GM12878 (cell line): ENCODE measurements around the gene RADIL. TPM values are rescaled to one million over a fixed set of nuclear protein-coding genes. Genes with fewer than 3 reads are reported as not detected.

Source experiments
- ATAC-seq: fragments of 200-7000 bp; cut with Tn5 transposase; 3 replicates; pipeline ENCODE4 v1.9.1; 2020; ENCODE audit warnings: mild to moderate bottlenecking, moderate library complexity
- BruUV-seq: library from RNA; stranded (reverse); fragments of 400-500 nt; replicated peaks from 2 replicates; lab custom pipeline; 2021; lab: Mats Ljungman, UMichigan
- CTCF ChIA-PET: fragments of 300-600 bp; sonication (Branson Sonifier 250); formaldehyde crosslinking; extraction: SDS; loops from one replicate; lab custom pipeline; 2021; ENCODE audit warnings: inconsistent platforms; lab: Yijun Ruan, JAX
- POLR2A ChIA-PET: fragments of 350-600 bp; formaldehyde crosslinking; extraction: SDS; loops from one replicate; lab custom pipeline; 2021; ENCODE audit warnings: inconsistent platforms; lab: Charles Lee
- RAD21 ChIA-PET: fragments of 300-600 bp; sonication (Branson Sonifier 250); formaldehyde crosslinking; loops from one replicate; lab custom pipeline; 2023; ENCODE audit warnings: antibody characterized with exemption; ENCODE audit not compliant: unreplicated experiment; lab: Charles Lee
- SMC1A ChIA-PET: fragments of 300-600 bp; sonication (Branson Sonifier 250); formaldehyde crosslinking; loops from one replicate; lab custom pipeline; 2023; ENCODE audit not compliant: unreplicated experiment, uncharacterized antibody; lab: Charles Lee
- DNase-seq: peaks from one replicate; pipeline ENCODE4 v3.0.0-alpha.2; 2011; ENCODE audit warnings: low read depth, low spot score
- FAIRE-seq: peaks from 3 replicates; lab custom pipeline; 2011; peaks lifted over from hg19 to GRCh38; lab: Jason Lieb, UNC
- H2AFZ ChIP-seq: 2 replicates; pipeline ENCODE4 v1.6.0; 2011; ENCODE audit warnings: low read depth, low read length, control low read depth; ENCODE audit not compliant: control insufficient read depth
- H3K27ac ChIP-seq: 2 replicates; pipeline ENCODE4 v1.5.1; 2011; ENCODE audit warnings: control low read depth; ENCODE audit not compliant: control insufficient read depth, insufficient read depth
- H3K27me3 ChIP-seq, 2 experiments: replicated peaks in 1 of 2; 2 replicates each; pipeline versions ENCODE4 v1.6.0 to v1.6.1; 2011; ENCODE audit warnings: low read length in 1 of 2; ENCODE audit not compliant: control insufficient read depth in 2 of 2, insufficient read depth in 2 of 2
- H3K36me3 ChIP-seq, 2 experiments: 2 replicates each; pipeline ENCODE4 v1.5.1; 2011; ENCODE audit warnings: low read length in 1 of 2; ENCODE audit not compliant: control insufficient read depth in 2 of 2, insufficient read depth in 2 of 2
- H3K4me1 ChIP-seq: 2 replicates; pipeline ENCODE4 v1.6.1; 2011; ENCODE audit warnings: mild to moderate bottlenecking, low read length, moderate library complexity, mixed read lengths; ENCODE audit not compliant: control insufficient read depth, insufficient read depth
- H3K4me2 ChIP-seq: 2 replicates; pipeline ENCODE4 v1.6.0; 2011; ENCODE audit warnings: control low read depth; ENCODE audit not compliant: control insufficient read depth, insufficient read depth
- H3K4me3 ChIP-seq: fragments of 200-600 bp; sonication (generic); 2 replicates; pipeline ENCODE4 v1.5.1; 2016
- H3K79me2 ChIP-seq: 2 replicates; pipeline ENCODE4 v1.6.0; 2011; ENCODE audit warnings: low read length; ENCODE audit not compliant: control insufficient read depth, insufficient read depth
- H3K9ac ChIP-seq: 2 replicates; pipeline ENCODE4 v1.8.0; 2011; ENCODE audit warnings: low read length, control low read depth, mixed read lengths; ENCODE audit not compliant: control insufficient read depth, insufficient read depth
- H3K9me3 ChIP-seq: replicated peaks from 3 replicates; pipeline ENCODE4 v1.5.1; 2011; ENCODE audit warnings: mild to moderate bottlenecking, low read length; ENCODE audit not compliant: control insufficient read depth, insufficient read depth
- H4K20me1 ChIP-seq: 2 replicates; pipeline ENCODE4 v1.6.0; 2011; ENCODE audit not compliant: control insufficient read depth, insufficient read depth
- CBX3 ChIP-seq: fragments of 200-600 bp; sonication (generic); IDR thresholded peaks from 2 replicates; pipeline ENCODE4 v1.6.1; 2016; ENCODE audit warnings: low read depth, borderline replicate concordance
- CEBPZ ChIP-seq: fragments of 150-350 bp; IDR thresholded peaks from 2 replicates; pipeline ENCODE4 v1.6.1; 2016; ENCODE audit warnings: low read depth, low read length
- EZH2 ChIP-seq: IDR thresholded peaks from 2 replicates; pipeline ENCODE4 v1.6.1; 2012; ENCODE audit warnings: low read depth, mild to moderate bottlenecking, control low read depth, inconsistent platforms, low read length, borderline replicate concordance; ENCODE audit not compliant: control insufficient read depth
- KDM1A ChIP-seq: fragments of 200-600 bp; sonication (generic); IDR thresholded peaks from 2 replicates; pipeline ENCODE4 v1.6.1; 2016; ENCODE audit warnings: borderline replicate concordance
- NFXL1 ChIP-seq: fragments of 450-650 bp; IDR thresholded peaks from 2 replicates; pipeline ENCODE4 v1.6.1; 2017; ENCODE audit warnings: antibody characterized with exemption, mild to moderate bottlenecking, borderline replicate concordance
- ZBTB40 ChIP-seq: fragments of 450-650 bp; IDR thresholded peaks from 2 replicates; pipeline ENCODE4 v1.6.1; 2016; ENCODE audit warnings: mild to moderate bottlenecking, moderate library complexity, borderline replicate concordance
- WGBS: methylation state at CpG from one replicate; pipeline ENCODE4 v1.1.6; 2016; ENCODE audit warnings: low lambda C conversion rate; ENCODE audit not compliant: insufficient replicate concordance, insufficient coverage; ENCODE audit errors: missing lambda C conversion rate; 5-methylcytosine and 5-hydroxymethylcytosine counted together
- in situ Hi-C: fragments of 300-500 bp; cut with MboI; formaldehyde crosslinking; loops from 9 replicates; pipeline ENCODE4 v1.14.3; 2018; ENCODE audit warnings: mixed read lengths
- intact Hi-C: fragments of 100-400 bp; cut with micrococcal nuclease; formaldehyde crosslinking; loops from one replicate; pipeline ENCODE4 v1.14.2; 2022; ENCODE audit not compliant: unreplicated experiment
- polyA plus RNA-seq, 11 experiments: library from polyadenylated mRNA; depleted of rRNA in 4 of 11; unstranded in 6 of 11; stranded (reverse) in 5 of 11; fragments of >200 nt; fragmentation: Nextera tagmentation in 4 of 11; fragmentation: Illumina TruSeq in 1 of 11; extraction: Ambion mirVana in 4 of 11; extraction: Trizol in 1 of 11; gene quantifications; 1 replicate in 1 of 11; 2 replicates in 10 of 11; pipeline versions ENCODE4 v1.2.1 to v1.2.3, GENCODE V29; 2011 to 2016; ENCODE audit warnings: inconsistent platforms in 2 of 11, missing spikeins in 2 of 11, low read depth in 1 of 11
- total RNA-seq, 4 experiments: library from RNA; depleted of rRNA in 3 of 4; stranded (reverse); fragments of >200 nt in 3 of 4; fragmentation: Illumina TruSeq in 1 of 4; extraction: Trizol in 1 of 4; gene quantifications; 2 replicates each; pipeline versions ENCODE4 v1.2.1 to v1.2.3, GENCODE V29; 2013 to 2021
- TF ChIP-seq, protein P1 (sequence below): IDR thresholded peaks from 2 replicates; pipeline ENCODE4 v1.6.1; 2012; ENCODE audit warnings: improper control_type of control experiment, low read depth, low read length; ENCODE audit not compliant: insufficient replicate concordance

RADIL gene
- total and polyA plus RNA-seq, 10 of the 15 experiments (the other 5 are each of a cell fraction or from before 2014, with no cell fraction given) = 0.05 to 0.06 TPM; not detected in 8

DNA sequence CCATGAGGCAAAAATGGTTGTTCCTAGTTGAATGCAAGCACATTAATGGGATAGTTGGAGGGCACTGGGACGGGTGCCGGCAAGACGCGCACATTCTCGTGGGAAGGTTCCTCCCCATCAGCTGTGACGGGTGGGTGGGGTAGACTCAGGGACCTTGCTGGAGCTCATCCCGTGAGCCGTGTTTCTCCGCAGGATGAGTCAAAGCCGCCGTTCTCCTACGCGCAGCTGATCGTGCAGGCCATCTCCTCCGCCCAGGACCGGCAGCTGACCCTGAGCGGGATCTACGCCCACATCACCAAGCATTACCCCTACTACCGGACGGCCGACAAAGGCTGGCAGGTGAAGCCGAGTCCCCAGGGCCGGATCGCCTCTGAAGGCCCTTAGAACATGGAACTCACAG lies 128.5 kb downstream of the RADIL start (continued):
- TF ChIP-seq, protein P1, sequence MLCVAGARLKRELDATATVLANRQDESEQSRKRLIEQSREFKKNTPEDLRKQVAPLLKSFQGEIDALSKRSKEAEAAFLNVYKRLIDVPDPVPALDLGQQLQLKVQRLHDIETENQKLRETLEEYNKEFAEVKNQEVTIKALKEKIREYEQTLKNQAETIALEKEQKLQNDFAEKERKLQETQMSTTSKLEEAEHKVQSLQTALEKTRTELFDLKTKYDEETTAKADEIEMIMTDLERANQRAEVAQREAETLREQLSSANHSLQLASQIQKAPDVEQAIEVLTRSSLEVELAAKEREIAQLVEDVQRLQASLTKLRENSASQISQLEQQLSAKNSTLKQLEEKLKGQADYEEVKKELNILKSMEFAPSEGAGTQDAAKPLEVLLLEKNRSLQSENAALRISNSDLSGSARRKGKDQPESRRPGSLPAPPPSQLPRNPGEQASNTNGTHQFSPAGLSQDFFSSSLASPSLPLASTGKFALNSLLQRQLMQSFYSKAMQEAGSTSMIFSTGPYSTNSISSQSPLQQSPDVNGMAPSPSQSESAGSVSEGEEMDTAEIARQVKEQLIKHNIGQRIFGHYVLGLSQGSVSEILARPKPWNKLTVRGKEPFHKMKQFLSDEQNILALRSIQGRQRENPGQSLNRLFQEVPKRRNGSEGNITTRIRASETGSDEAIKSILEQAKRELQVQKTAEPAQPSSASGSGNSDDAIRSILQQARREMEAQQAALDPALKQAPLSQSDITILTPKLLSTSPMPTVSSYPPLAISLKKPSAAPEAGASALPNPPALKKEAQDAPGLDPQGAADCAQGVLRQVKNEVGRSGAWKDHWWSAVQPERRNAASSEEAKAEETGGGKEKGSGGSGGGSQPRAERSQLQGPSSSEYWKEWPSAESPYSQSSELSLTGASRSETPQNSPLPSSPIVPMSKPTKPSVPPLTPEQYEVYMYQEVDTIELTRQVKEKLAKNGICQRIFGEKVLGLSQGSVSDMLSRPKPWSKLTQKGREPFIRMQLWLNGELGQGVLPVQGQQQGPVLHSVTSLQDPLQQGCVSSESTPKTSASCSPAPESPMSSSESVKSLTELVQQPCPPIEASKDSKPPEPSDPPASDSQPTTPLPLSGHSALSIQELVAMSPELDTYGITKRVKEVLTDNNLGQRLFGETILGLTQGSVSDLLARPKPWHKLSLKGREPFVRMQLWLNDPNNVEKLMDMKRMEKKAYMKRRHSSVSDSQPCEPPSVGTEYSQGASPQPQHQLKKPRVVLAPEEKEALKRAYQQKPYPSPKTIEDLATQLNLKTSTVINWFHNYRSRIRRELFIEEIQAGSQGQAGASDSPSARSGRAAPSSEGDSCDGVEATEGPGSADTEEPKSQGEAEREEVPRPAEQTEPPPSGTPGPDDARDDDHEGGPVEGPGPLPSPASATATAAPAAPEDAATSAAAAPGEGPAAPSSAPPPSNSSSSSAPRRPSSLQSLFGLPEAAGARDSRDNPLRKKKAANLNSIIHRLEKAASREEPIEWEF = no peak
- no peak for TF ChIP-seq EZH2

- BruUV-seq = no TSS peak
- H4K20me1 ChIP-seq = no peaks in the 10 kb centered on the region
- ATAC-seq (no peak), FAIRE-seq (no peak), DNase-seq (no peak)
- WGBS = 97% methylated on average over 28 of the region's 36 CpGs
- in situ Hi-C loops = loop anchor here (5.0 kb wide), 1 partner anchor 67 kb away; no protein-coding TSS in a partner anchor
- ChIA-PET SMC1A (interaction anchor here (1.2 kb wide), 1 partner anchor 113 kb away, joined by 3 read pairs; no protein-coding TSS in a partner anchor), RAD21 (interaction anchor here (0.5 kb wide), 1 partner anchor 336 kb away, joined by 3 read pairs; no protein-coding TSS in a partner anchor), POLR2A (interaction anchor here (1.3 kb wide), 1 partner anchor 21 kb away, joined by 3 read pairs; the partner anchor contains the start of gene AP5Z1), CTCF (interaction anchor here (0.7 to 1.4 kb wide), 8 partner anchors 19 to 146 kb away, joined by 3 to 7 read pairs (median 3); partner anchors contain the start of gene AP5Z1)
- peaks cover 14% of the 10 kb centered on the region for H3K4me1 ChIP-seq
- H3K4me2 ChIP-seq = no peak overlapping the region
- H3K4me3 ChIP-seq = no peak overlapping the region
- peaks cover 3% of the 10 kb centered on the region for H3K79me2 ChIP-seq
- no peaks in the 10 kb centered on the region for H3K27me3 ChIP-seq
- H3K27ac ChIP-seq = no peak overlapping the region
- no peak overlapping the region for H3K9ac ChIP-seq
- intact Hi-C loops = loop anchor here (1.0 kb wide), 1 partner anchor 143 kb away; no protein-coding TSS in a partner anchor
- H3K9me3 ChIP-seq = no peaks in the 10 kb centered on the region
- no peak overlapping the region for H2AFZ ChIP-seq
- H3K36me3 ChIP-seq = peaks cover 18 to 26% of the 10 kb centered on the region in 2 experiments; a peak in 3 of 4 replicates
- TF ChIP-seq CEBPZ (no peak), KDM1A (no peak), CBX3 (no peak), ZBTB40 (no peak), NFXL1 (no peak)
Observed at GRCh38 chr7:4754433-4755010, 129.0 kb downstream of the RADIL start.
